ENCODE data around the gene CYP1A2.
A peak's percentile ranks its signal among the peaks of the same experiment; 100 is the strongest.

DNA sequence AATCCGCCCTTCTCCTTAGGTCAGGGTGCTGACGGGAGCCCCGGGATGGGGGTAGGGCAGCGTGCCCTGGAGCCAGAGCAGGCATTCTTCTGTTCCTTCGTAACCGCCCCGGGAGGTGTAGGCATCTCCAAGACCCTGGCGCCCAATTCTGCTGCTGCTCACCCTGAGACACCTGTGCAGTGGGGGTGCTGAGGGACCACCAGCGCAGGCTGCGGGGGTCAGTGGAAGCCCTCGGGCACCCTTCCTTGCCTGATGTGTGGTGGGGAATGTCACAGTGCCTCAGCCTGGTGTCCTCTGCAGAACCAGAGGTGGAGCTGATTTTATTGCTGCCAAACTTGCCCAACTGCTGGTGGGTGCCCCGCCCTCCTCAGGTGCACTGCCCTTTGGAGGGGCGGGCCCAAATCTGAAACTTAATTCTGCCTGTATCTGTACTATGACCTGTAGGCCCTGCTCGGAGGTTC lies 40.6 kb downstream of the CYP1A2 start:
- TF ChIP-seq ZNF350 (tag by site-specific recombination; IDR thresholded peaks at IDR 0.05), result no peak
- TF ChIP-seq ZNF830 (tag by site-specific recombination; IDR thresholded peaks at IDR 0.05; ENCODE audit: low read depth), result no peak
- TF ChIP-seq, protein P1, sequence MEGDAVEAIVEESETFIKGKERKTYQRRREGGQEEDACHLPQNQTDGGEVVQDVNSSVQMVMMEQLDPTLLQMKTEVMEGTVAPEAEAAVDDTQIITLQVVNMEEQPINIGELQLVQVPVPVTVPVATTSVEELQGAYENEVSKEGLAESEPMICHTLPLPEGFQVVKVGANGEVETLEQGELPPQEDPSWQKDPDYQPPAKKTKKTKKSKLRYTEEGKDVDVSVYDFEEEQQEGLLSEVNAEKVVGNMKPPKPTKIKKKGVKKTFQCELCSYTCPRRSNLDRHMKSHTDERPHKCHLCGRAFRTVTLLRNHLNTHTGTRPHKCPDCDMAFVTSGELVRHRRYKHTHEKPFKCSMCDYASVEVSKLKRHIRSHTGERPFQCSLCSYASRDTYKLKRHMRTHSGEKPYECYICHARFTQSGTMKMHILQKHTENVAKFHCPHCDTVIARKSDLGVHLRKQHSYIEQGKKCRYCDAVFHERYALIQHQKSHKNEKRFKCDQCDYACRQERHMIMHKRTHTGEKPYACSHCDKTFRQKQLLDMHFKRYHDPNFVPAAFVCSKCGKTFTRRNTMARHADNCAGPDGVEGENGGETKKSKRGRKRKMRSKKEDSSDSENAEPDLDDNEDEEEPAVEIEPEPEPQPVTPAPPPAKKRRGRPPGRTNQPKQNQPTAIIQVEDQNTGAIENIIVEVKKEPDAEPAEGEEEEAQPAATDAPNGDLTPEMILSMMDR (tag by site-specific recombination; IDR thresholded peaks at IDR 0.05), result no peak; the same call in 1 of the 2 replicates
- TF ChIP-seq ZNF274 (IDR thresholded peaks at IDR 0.05; ENCODE audit: low read length), result no peak
- TF ChIP-seq ZNF274 (tag by site-specific recombination; IDR thresholded peaks at IDR 0.05; ENCODE audit: borderline replicate concordance), result no peak
- no peak for TF ChIP-seq ZNF354C (tag by site-specific recombination; IDR thresholded peaks at IDR 0.05; ENCODE audit: borderline replicate concordance, low read depth)
- TF ChIP-seq ATF2 (tag by site-specific recombination; IDR thresholded peaks at IDR 0.05; ENCODE audit: low read depth), result no peak
- no peak for TF ChIP-seq ZNF423 (tag by site-specific recombination; IDR thresholded peaks at IDR 0.05)
- TF ChIP-seq ZNF610 (tag by site-specific recombination; IDR thresholded peaks at IDR 0.05; ENCODE audit: borderline replicate concordance), result no peak
- TF ChIP-seq ZNF707 (tag by site-specific recombination; IDR thresholded peaks at IDR 0.05), result no peak
- no peak for TF ChIP-seq ZBTB7A (tag by site-specific recombination; IDR thresholded peaks at IDR 0.05; ENCODE audit: low read depth)
- no peak for TF ChIP-seq ZNF169 (tag by site-specific recombination; IDR thresholded peaks at IDR 0.05)
- no peak for TF ChIP-seq ZNF776 (tag by site-specific recombination; IDR thresholded peaks at IDR 0.05; ENCODE audit: borderline replicate concordance)
- peak; percentile 61 for TF ChIP-seq SP2 (tag by site-specific recombination; IDR thresholded peaks at IDR 0.05)
- TF ChIP-seq ZNF600 (tag by site-specific recombination; IDR thresholded peaks at IDR 0.05), result peak; percentile 94

All from HEK293 (cell line).